Lung (tissue), 12 donors: Measurements from ENCODE around the gene ZEB2. TPM values are rescaled to one million over a fixed set of nuclear protein-coding genes. Genes with fewer than 3 reads are reported as not detected.

Experiments used
- ATAC-seq: fragments of 200-7000 bp; cut with Tn5 transposase; one replicate; pipeline ENCODE4 v1.9.1; 2020; ENCODE audit warnings: moderate number of reproducible peaks; ENCODE audit not compliant: insufficient read depth, low FRiP score
- DNase-seq, 3 donors: peaks; one replicate each; pipeline ENCODE4 v3.0.0-alpha.2; 2013 to 2017
- H3K27ac ChIP-seq, 2 donors: one replicate each; pipeline ENCODE4 v1.5.1; 2013; ENCODE audit warnings: mild to moderate bottlenecking in 2 of 2, moderate library complexity in 2 of 2, control low read depth in 1 of 2, inconsistent platforms in 1 of 2, low read depth in 1 of 2, low read length in 1 of 2
- H3K27me3 ChIP-seq, 3 donors: one replicate each; pipeline ENCODE4 v1.5.1; 2013; ENCODE audit warnings: low read length in 2 of 3; ENCODE audit not compliant: control insufficient read depth in 3 of 3, insufficient read depth in 3 of 3
- H3K36me3 ChIP-seq, 4 donors: one replicate each; pipeline ENCODE4 v1.5.1; 2013; ENCODE audit warnings: low read length in 4 of 4, mild to moderate bottlenecking in 1 of 4, moderate library complexity in 1 of 4; ENCODE audit not compliant: control insufficient read depth in 4 of 4, insufficient read depth in 4 of 4
- H3K4me1 ChIP-seq, 5 donors: one replicate each; pipeline ENCODE4 v1.5.1; 2013; ENCODE audit warnings: low read length in 5 of 5, mild to moderate bottlenecking in 2 of 5, moderate library complexity in 1 of 5; ENCODE audit not compliant: control insufficient read depth in 5 of 5, insufficient read depth in 5 of 5
- H3K4me3 ChIP-seq: one replicate; pipeline ENCODE4 v1.5.1; 2013; ENCODE audit warnings: mild to moderate bottlenecking, control low read depth, moderate library complexity
- H3K9ac ChIP-seq, 2 donors: one replicate each; pipeline ENCODE4 v1.5.1; 2013; ENCODE audit warnings: low read length in 2 of 2, control low read depth in 1 of 2; ENCODE audit not compliant: insufficient read depth in 1 of 2
- H3K9me3 ChIP-seq, 4 donors: one replicate each; pipeline ENCODE4 v1.5.1; 2013; ENCODE audit warnings: low read length in 3 of 4, mild to moderate bottlenecking in 1 of 4, moderate library complexity in 1 of 4; ENCODE audit not compliant: control insufficient read depth in 4 of 4, insufficient read depth in 3 of 4
- WGBS, 2 donors: extraction: QIAGEN DNeasy Blood & Tissue Kit; methylation state at CpG; one replicate each; pipeline ENCODE4 v1.1.7; 2013; 5-methylcytosine and 5-hydroxymethylcytosine counted together
- polyA plus RNA-seq, 2 donors: library from polyadenylated mRNA; stranded (reverse); fragments of 200-250 nt; gene quantifications; one replicate each; pipeline ENCODE4 v1.2.1, GENCODE V29; 2013
- total RNA-seq, 2 donors: library from RNA; depleted of rRNA in 1 of 2; stranded (reverse); fragments of >200 nt in 1 of 2; gene quantifications; one replicate each; pipeline ENCODE4 v1.2.1, GENCODE V29; 2014 to 2021
- TF ChIP-seq, protein P1 (sequence below): IDR thresholded peaks from 2 replicates; pipeline ENCODE4 v1.5.1; 2012; ENCODE audit warnings: mild to moderate bottlenecking; ENCODE audit errors: control extremely low read depth, extremely low read depth
- donor health status: control.
- donor health status: control.
- donor health status: Bipolar disorder and iron deficiency.
- donor health status: healthy.
- donor health status: DM: yes; HTN: yes; CAD: no.

ZEB2 gene
- total and polyA plus RNA-seq, 4 donors: 27.0 to 332 (median 127) TPM

DNA sequence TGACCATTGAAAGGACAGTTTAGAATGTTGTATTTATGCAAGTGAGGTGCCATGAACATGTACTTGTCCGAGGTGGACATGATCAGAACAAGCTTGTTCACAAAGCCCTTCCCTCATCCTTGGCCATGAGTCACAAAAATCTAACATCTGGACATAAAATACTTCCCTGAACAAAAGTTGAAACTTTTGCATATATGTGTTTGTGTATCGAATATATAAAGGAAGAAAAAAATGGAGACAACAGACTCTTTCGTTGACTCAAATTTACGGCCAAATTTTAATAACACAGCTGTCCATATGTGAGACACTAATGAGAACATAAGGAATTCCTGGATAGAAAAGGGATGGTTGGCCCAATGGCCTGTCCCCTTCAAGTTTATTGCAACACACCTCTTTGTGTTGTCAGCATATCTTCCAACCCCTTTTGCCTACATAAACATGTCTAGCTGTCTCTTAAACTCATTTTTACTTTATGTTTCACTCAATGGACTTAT, 19.4 kb upstream of the ZEB2 start:
- Histone ChIP-seq H3K36me3 (no peaks in the 10 kb centered on the region), H3K9ac (no peak overlapping the region), H3K4me3 (no peak overlapping the region), H3K27ac (no peak overlapping the region), H3K9me3 (peaks cover 0 to 4% (median 0%) of the 10 kb centered on the region in 4 donors), H3K4me1 (peaks cover 0 to 31% (median 2%) of the 10 kb centered on the region in 5 donors), H3K27me3 (no peaks in the 10 kb centered on the region)
- TF ChIP-seq, protein P1, sequence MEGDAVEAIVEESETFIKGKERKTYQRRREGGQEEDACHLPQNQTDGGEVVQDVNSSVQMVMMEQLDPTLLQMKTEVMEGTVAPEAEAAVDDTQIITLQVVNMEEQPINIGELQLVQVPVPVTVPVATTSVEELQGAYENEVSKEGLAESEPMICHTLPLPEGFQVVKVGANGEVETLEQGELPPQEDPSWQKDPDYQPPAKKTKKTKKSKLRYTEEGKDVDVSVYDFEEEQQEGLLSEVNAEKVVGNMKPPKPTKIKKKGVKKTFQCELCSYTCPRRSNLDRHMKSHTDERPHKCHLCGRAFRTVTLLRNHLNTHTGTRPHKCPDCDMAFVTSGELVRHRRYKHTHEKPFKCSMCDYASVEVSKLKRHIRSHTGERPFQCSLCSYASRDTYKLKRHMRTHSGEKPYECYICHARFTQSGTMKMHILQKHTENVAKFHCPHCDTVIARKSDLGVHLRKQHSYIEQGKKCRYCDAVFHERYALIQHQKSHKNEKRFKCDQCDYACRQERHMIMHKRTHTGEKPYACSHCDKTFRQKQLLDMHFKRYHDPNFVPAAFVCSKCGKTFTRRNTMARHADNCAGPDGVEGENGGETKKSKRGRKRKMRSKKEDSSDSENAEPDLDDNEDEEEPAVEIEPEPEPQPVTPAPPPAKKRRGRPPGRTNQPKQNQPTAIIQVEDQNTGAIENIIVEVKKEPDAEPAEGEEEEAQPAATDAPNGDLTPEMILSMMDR: no peak
- DNase-seq (peak; percentile 50 to 92 (median 88)), ATAC-seq (no peak)
- WGBS, 2 donors: 65 to 90% methylated on average over 4 of the region's 4 CpGs

DNA sequence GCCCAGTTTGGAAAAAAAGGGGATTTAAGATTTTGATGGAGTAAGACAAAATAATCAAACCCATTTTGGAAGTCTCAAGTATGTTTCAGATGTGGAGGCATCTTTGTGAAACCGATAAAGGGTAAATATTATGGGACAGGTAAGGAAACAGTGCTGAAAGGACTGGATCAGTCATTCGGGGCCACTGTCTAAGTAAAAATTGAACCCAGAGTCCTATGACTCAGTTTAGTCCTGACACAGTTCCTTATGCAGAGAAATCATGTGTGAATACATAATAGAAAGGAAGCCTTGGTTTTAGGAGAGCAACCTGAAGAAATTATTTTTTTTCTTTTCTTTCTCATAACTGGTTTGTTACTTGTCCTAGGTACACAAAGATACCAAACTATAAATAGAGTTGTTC, 15.4 kb upstream of the ZEB2 start:
- no peak overlapping the region for H3K27ac ChIP-seq
- no peaks in the 10 kb centered on the region for H3K27me3 ChIP-seq
- DNase-seq (no peak), ATAC-seq (no peak)
- TF ChIP-seq, protein P1: no peak
- H3K36me3 ChIP-seq: no peaks in the 10 kb centered on the region
- no peak overlapping the region for H3K4me3 ChIP-seq
- H3K9ac ChIP-seq: no peak overlapping the region
- H3K9me3 ChIP-seq: no peaks in the 10 kb centered on the region
- 94 to 97% methylated on average over 2 of the region's 2 CpGs for WGBS, 2 donors
- peaks cover 0 to 37% (median 9%) of the 10 kb centered on the region in 5 donors for H3K4me1 ChIP-seq

DNA sequence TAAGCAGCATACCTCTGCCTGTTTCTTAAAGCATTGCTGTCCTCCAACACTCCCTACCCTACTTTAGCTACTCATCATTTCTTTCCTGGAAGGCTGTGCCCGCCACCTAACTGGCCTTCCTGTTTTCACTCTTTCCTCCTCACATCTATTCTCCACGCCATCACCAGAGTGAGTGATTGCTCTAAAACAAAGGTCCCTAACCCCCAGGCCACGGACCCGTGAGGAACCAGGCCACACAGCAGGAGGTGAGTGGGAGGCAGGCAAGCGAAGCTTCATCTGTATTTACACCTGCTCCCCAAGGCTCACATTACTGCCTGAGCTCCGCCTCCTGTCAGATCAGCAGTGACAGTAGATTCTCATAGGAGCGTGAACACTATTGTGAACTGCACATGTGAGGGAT, 13.3 kb upstream of the ZEB2 start:
- no peak for ATAC-seq
- Histone ChIP-seq H3K27me3 (no peaks in the 10 kb centered on the region), H3K9ac (no peak overlapping the region), H3K4me3 (no peak overlapping the region), H3K4me1 (peaks cover 0 to 34% (median 10%) of the 10 kb centered on the region in 5 donors), H3K9me3 (no peaks in the 10 kb centered on the region), H3K36me3 (no peaks in the 10 kb centered on the region), H3K27ac (no peak overlapping the region)
- no peak for DNase-seq
- TF ChIP-seq, protein P1: no peak
- whole genome bisulfite sequencing, 2 donors: 91 to 94% methylated on average over 7 of the region's 7 CpGs

DNA sequence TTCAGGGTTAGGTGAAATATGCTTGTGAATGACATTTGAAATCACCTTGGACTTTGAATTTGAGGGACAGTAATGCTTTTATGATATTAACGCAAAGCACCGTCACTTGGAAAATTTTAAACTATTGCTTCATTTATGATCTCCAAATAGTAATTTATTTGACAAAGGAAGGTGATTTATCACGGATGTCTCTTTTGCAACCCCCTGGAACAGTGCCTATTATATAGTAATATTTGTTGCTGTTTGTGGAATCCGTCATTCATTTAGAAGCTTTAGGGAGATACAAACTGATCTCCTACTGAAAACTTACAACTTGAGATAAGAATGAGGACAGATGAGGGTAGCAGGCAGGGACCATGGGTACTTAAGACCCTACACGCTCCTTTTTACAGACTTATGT, 10.7 kb upstream of the ZEB2 start:
- DNase-seq (peak in 1 of 3 donors; percentile 41), ATAC-seq (no peak)
- Histone ChIP-seq H3K4me1 (peaks cover 0 to 45% (median 10%) of the 10 kb centered on the region in 5 donors), H3K4me3 (no peak overlapping the region), H3K27ac (no peak overlapping the region), H3K9ac (no peak overlapping the region), H3K9me3 (no peaks in the 10 kb centered on the region), H3K36me3 (no peaks in the 10 kb centered on the region), H3K27me3 (no peaks in the 10 kb centered on the region)
- TF ChIP-seq, protein P1: no peak
- WGBS, 2 donors: 65 to 82% methylated on average over 5 of the region's 5 CpGs
